SK-N-MC (cell line): ENCODE results near the gene RHCE.
"Not testable (repeated sequence)": the region's sequence is repeated elsewhere in the genome, so short reads cannot be mapped to it uniquely, and the experiment has no call there.

Source experiments
- EZH2 ChIP-seq: fragments of 200-600 bp; sonication (generic); IDR thresholded peaks from one replicate; pipeline ENCODE4 v1.6.1; 2017; ENCODE audit warnings: antibody characterized with exemption
- FOXP2 ChIP-seq: optimal IDR thresholded peaks from 2 replicates; pipeline ENCODE3; 2011; ENCODE audit warnings: mild to moderate bottlenecking, moderate library complexity; ENCODE audit not compliant: insufficient read depth; ENCODE audit errors: extremely low read length, control extremely low read depth
- POLR2AphosphoS5 ChIP-seq: IDR thresholded peaks from 2 replicates; pipeline ENCODE4 v1.6.1; 2012; ENCODE audit warnings: mild to moderate bottlenecking, low read depth, low read length, borderline replicate concordance

- TF ChIP-seq POLR2AphosphoS5, EZH2, FOXP2: not testable (repeated sequence)
These were observed 91.3 kb downstream of the RHCE start for GRCh38 chr1:25329336-25329735.
